Ureter (tissue), 1 donor: ENCODE data around the gene ASB11. TPM values are rescaled to one million over a fixed set of nuclear protein-coding genes. Genes with fewer than 3 reads are reported as not detected.

ENCODE experiments used
- total RNA-seq: library from RNA; stranded (reverse); gene quantifications from one replicate; pipeline ENCODE4 v1.2.4, GENCODE V29; 2023
- donor health status: DM: yes; HTN: yes; CAD: no.

Gene ASB11
- total RNA-seq, 1 donor from 2014 or later = not detected

Other genes starting within 250 kb of the ASB11 start
- gene ASB9, start 45.6 kb downstream of the ASB11 start, total RNA-seq = 2.0 TPM
- gene PIGA, start 19.9 kb upstream of the ASB11 start, total RNA-seq = 25.5 TPM
- 4.1 TPM for gene VEGFD, start 68.8 kb upstream of the ASB11 start, total RNA-seq
- 19.0 TPM for gene PIR, start 177.7 kb upstream of the ASB11 start, total RNA-seq
- 1.4 TPM for gene BMX, start 185.2 kb upstream of the ASB11 start, total RNA-seq